Fibroblast of skin of right quadriceps (primary cell): ENCODE measurements around the gene HS6ST1.
"Not testable (repeated sequence)": the region's sequence is repeated elsewhere in the genome, so short reads cannot be mapped to it uniquely, and the experiment has no call there.

Experiments
- DNase-seq: peaks from one replicate; pipeline ENCODE4 v3.0.0-alpha.2; 2013

Gene HS6ST1

GRCh38 chr2:128280901-128281321 lies 37.8 kb downstream of the HS6ST1 start:
- no peak for DNase-seq

- DNase-seq, result no peak
Measured at GRCh38 chr2:128280158-128280871, 38.4 kb downstream of the HS6ST1 start.

- DNase-seq, result no peak
Measured at GRCh38 chr2:128279786-128280157, 38.9 kb downstream of the HS6ST1 start.

- DNase-seq, result no peak
Measured at GRCh38 chr2:128279009-128279408, 39.7 kb downstream of the HS6ST1 start.

GRCh38 chr2:128277961-128278681 lies 40.5 kb downstream of the HS6ST1 start:
- DNase-seq, result no peak

- no peak for DNase-seq
Measured at GRCh38 chr2:128276878-128277675, 41.6 kb downstream of the HS6ST1 start.

GRCh38 chr2:128275498-128276045 lies 43.1 kb downstream of the HS6ST1 start:
- no peak for DNase-seq

GRCh38 chr2:128274218-128274617 lies 44.5 kb downstream of the HS6ST1 start:
- no peak for DNase-seq

GRCh38 chr2:128273469-128274081 lies 45.1 kb downstream of the HS6ST1 start:
- DNase-seq, result no peak

GRCh38 chr2:128272601-128273468 lies 45.8 kb downstream of the HS6ST1 start:
- no peak for DNase-seq

- no peak for DNase-seq
Measured at GRCh38 chr2:128271911-128272600, 46.6 kb downstream of the HS6ST1 start.

GRCh38 chr2:128271597-128271910 lies 47.1 kb downstream of the HS6ST1 start:
- DNase-seq, result no peak

- DNase-seq, result no peak
Measured at GRCh38 chr2:128270672-128271596, 47.7 kb downstream of the HS6ST1 start.

GRCh38 chr2:128269990-128270671 lies 48.5 kb downstream of the HS6ST1 start:
- DNase-seq, result no peak

- no peak for DNase-seq
Measured at GRCh38 chr2:128269063-128269989, 49.3 kb downstream of the HS6ST1 start.

GRCh38 chr2:128268611-128269010 lies 50.1 kb downstream of the HS6ST1 start:
- DNase-seq, result not testable (repeated sequence)

- DNase-seq, result not testable (repeated sequence)
Measured at GRCh38 chr2:128268145-128268544, 50.5 kb downstream of the HS6ST1 start.

- DNase-seq, result not testable (repeated sequence)
Measured at GRCh38 chr2:128267649-128268048, 51.0 kb downstream of the HS6ST1 start.
